ENCODE measurements around the gene PAQR5. TPM values are rescaled to one million over a fixed set of nuclear protein-coding genes. Genes with fewer than 3 reads are reported as not detected.

The PAQR5 gene
- total and polyA plus RNA-seq, 10 donors: 0.03 to 0.58 (median 0.27) TPM; not detected in 5

- H3K36me3 ChIP-seq: peaks cover 0 to 41% (median 26%) of the 10 kb centered on the region in 6 donors
- no peak for TF ChIP-seq POLR2AphosphoS5 (IDR thresholded peaks at IDR 0.05)
- TF ChIP-seq POLR2A (IDR thresholded peaks at IDR 0.05): no peak
- no peak for TF ChIP-seq CTCF (IDR thresholded peaks at IDR 0.05 in 8 of 11, conservative IDR thresholded peaks at IDR 0.05 in 3 of 11)
- DNase-seq: no peak
- intact Hi-C loops (cut with DNase I; ENCODE audit: low total_unique reads): no loop called here
- WGBS, 5 donors: 31 to 61% (median 56%) methylated on average over 5 of the region's 5 CpGs
- peak overlapping the region in 2 of 8 donors; percentile 4 to 94 for H3K27ac ChIP-seq
- peak overlapping the region in 3 of 8 donors; percentile 91 to 96 (median 92) for H3K4me3 ChIP-seq
- no peaks in the 10 kb centered on the region for H3K9me3 ChIP-seq
- peaks cover 14 to 54% (median 36%) of the 10 kb centered on the region in 6 donors for H3K4me1 ChIP-seq
- no peaks in the 10 kb centered on the region for H3K27me3 ChIP-seq (replicated peaks in 1 of 7)
Measured at GRCh38 chr15:69454953-69455352, 156.2 kb downstream of the PAQR5 start.

GRCh38 chr15:69456208-69457166 is 157.8 kb downstream of the PAQR5 start:
- Histone ChIP-seq H3K4me3 (no peak overlapping the region), H3K27me3 (replicated peaks in 1 of 7) (no peaks in the 10 kb centered on the region), H3K4me1 (peaks cover 14 to 62% (median 36%) of the 10 kb centered on the region in 6 donors), H3K36me3 (peaks cover 0 to 41% (median 26%) of the 10 kb centered on the region in 6 donors), H3K27ac (peak overlapping the region in 2 of 8 donors; percentile 2 to 18), H3K9me3 (no peaks in the 10 kb centered on the region)
- intact Hi-C loops (cut with DNase I; ENCODE audit: low total_unique reads): no loop called here
- TF ChIP-seq POLR2AphosphoS5 (IDR thresholded peaks at IDR 0.05): peak in 2 of 3 donors; percentile 13 to 31
- no peak for TF ChIP-seq CTCF (IDR thresholded peaks at IDR 0.05 in 8 of 11, conservative IDR thresholded peaks at IDR 0.05 in 3 of 11)
- no peak for DNase-seq
- 83 to 94% (median 87%) methylated on average over 13 of the region's 13 CpGs for WGBS, 5 donors

Other genes with a start within 250 kb of the PAQR5 start
- 10 to 100 TPM in 4 of 7 donors, 1 to 10 TPM in 3; 5.4 to 13.3 (median 11.1) TPM for gene GLCE, start 138.3 kb upstream of the PAQR5 start, total RNA-seq
- gene GLCE, start 138.3 kb upstream of the PAQR5 start, polyA plus RNA-seq: 1 to 10 TPM; 2.8 to 4.5 (median 3.9) TPM
- 1 to 10 TPM; 1.6 to 9.2 (median 6.5) TPM for gene KIF23, start 115.4 kb downstream of the PAQR5 start, total RNA-seq
- 1 to 10 TPM in 2 of 3 donors, under 1 TPM in 1; 0.89 to 3.1 (median 2.4) TPM for gene KIF23, start 115.4 kb downstream of the PAQR5 start, polyA plus RNA-seq
- gene RPLP1, start 153.9 kb downstream of the PAQR5 start, total RNA-seq: 1,000 to 10,000 TPM in 4 of 7 donors, 100 to 1,000 TPM in 3; 439 to 1,791 (median 1,406) TPM
- 1,000 to 10,000 TPM; 3,122 to 3,995 (median 3,688) TPM for gene RPLP1, start 153.9 kb downstream of the PAQR5 start, polyA plus RNA-seq